ENCODE measurements around the gene C8G. TPM values are rescaled to one million over a fixed set of nuclear protein-coding genes. Genes with fewer than 3 reads are reported as not detected.

C8G gene
- total and polyA plus RNA-seq, 2 of the 13 experiments (the other 11 are each of a cell fraction or from before 2014, with no cell fraction given) = 4.9 to 12.8 TPM

GRCh38 chr9:136903041-136903554 lies 41.9 kb upstream of the C8G start:
- H3K79me2 ChIP-seq (ENCODE audit: insufficient read depth, low read length) = peaks cover under 1% of the 10 kb centered on the region
- FAIRE-seq (no peak), ATAC-seq (no peak), DNase-seq (ENCODE audit: low spot score) (no peak)
- TF ChIP-seq THYN1 (CRISPR knock-in tag; IDR thresholded peaks at IDR 0.05; ENCODE audit: borderline replicate concordance, low read depth) (no peak), ZNF121 (CRISPR knock-in tag; IDR thresholded peaks at IDR 0.05) (peak; percentile 18; the same call in 1 of the 2 replicates)
- 90% methylated on average over 12 of the region's 12 CpGs for WGBS (ENCODE audit: low lambda C conversion rate)
- no TSS peak for BruUV-seq (replicated peaks)
- H3K4me1 ChIP-seq (ENCODE audit: insufficient read depth, low read length) = peaks cover 27% of the 10 kb centered on the region
- intact Hi-C loops (cut with micrococcal nuclease; ENCODE audit: unreplicated experiment) (no loop called here), in situ Hi-C loops (cut with HindIII; ENCODE audit: extremely low pct_ligation_motif_present, low pct_unique_long_range_greater_than_20kb) (no loop called here)
- H4K20me1 ChIP-seq (ENCODE audit: insufficient read depth, low read length) = peaks cover 9% of the 10 kb centered on the region
- H3K4me3 ChIP-seq (replicated peaks in 1 of 3; ENCODE audit: insufficient read depth in 1 of 3, low read depth in 2 of 3, low read length in 3 of 3) = no peak overlapping the region
- peaks cover 25 to 65% of the 10 kb centered on the region in 2 experiments for H3K36me3 ChIP-seq (replicated peaks in 1 of 2; ENCODE audit: control insufficient read depth in 1 of 2, insufficient read depth in 2 of 2, low read length in 2 of 2)
- H3K27me3 ChIP-seq (ENCODE audit: control insufficient read depth in 1 of 2, insufficient read depth in 2 of 2, low read length in 2 of 2) = no peaks in the 10 kb centered on the region
- POLR2A ChIA-PET = interaction anchor here (1.4 to 2.3 kb wide), 3 partner anchors 16 to 338 kb away, joined by 3 to 20 read pairs (median 12); partner anchors contain the start of genes TRAF2 and TUBB4B
- no peak overlapping the region for H3K4me2 ChIP-seq (ENCODE audit: low read depth, low read length)
- CTCF ChIA-PET (ENCODE audit: low intra/inter-chr PET ratio, low total read pairs) = no interaction called here
- no peak overlapping the region for H2AFZ ChIP-seq (ENCODE audit: low read length)
- no peak overlapping the region for H3K9ac ChIP-seq (ENCODE audit: insufficient read depth, low read depth, low read length)
- no peaks in the 10 kb centered on the region for H3K9me3 ChIP-seq (ENCODE audit: low read length)
- no peak overlapping the region for H3K27ac ChIP-seq (ENCODE audit: extremely low read length, insufficient read depth, low read length)

DNA sequence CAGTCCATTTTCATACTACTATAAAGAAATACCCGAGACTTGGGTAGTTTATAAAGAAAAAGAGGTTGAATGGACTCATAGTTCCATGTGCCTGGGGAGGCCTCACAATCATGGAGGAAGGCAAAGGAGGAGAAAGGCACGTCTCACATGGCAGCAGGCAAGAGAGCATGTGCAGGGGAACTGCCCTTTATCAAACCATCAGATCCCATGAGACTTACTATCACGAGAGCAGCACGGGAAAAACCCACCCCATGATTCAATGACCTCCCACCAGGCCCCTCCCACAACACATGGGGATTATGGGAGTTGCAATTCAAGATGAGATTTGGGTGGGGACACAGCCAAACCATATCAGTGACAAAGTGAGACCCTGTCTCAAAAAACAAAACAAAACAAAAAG lies 38.8 kb upstream of the C8G start:
- intact Hi-C loops (cut with micrococcal nuclease; ENCODE audit: unreplicated experiment) (no loop called here), in situ Hi-C loops (cut with HindIII; ENCODE audit: extremely low pct_ligation_motif_present, low pct_unique_long_range_greater_than_20kb) (no loop called here)
- WGBS (ENCODE audit: low lambda C conversion rate) = 99% methylated on average over 4 of the region's 4 CpGs
- Histone ChIP-seq H3K4me2 (ENCODE audit: low read depth, low read length) (no peak overlapping the region), H4K20me1 (ENCODE audit: insufficient read depth, low read length) (peaks cover 1% of the 10 kb centered on the region; the same call in 1 of the 2 replicates), H3K79me2 (ENCODE audit: insufficient read depth, low read length) (no peaks in the 10 kb centered on the region), H3K36me3 (replicated peaks in 1 of 2; ENCODE audit: control insufficient read depth in 1 of 2, insufficient read depth in 2 of 2, low read length in 2 of 2) (peaks cover 27 to 64% of the 10 kb centered on the region in 2 experiments), H3K27me3 (ENCODE audit: control insufficient read depth in 1 of 2, insufficient read depth in 2 of 2, low read length in 2 of 2) (no peaks in the 10 kb centered on the region), H3K27ac (ENCODE audit: extremely low read length, insufficient read depth, low read length) (no peak overlapping the region), H3K9me3 (ENCODE audit: low read length) (no peaks in the 10 kb centered on the region), H3K9ac (ENCODE audit: insufficient read depth, low read depth, low read length) (no peak overlapping the region), H2AFZ (ENCODE audit: low read length) (no peak overlapping the region), H3K4me3 (replicated peaks in 1 of 3; ENCODE audit: insufficient read depth in 1 of 3, low read depth in 2 of 3, low read length in 3 of 3) (no peak overlapping the region), H3K4me1 (ENCODE audit: insufficient read depth, low read length) (peaks cover 15% of the 10 kb centered on the region)
- DNase-seq (ENCODE audit: low spot score) = no peak
- CTCF ChIA-PET (ENCODE audit: low intra/inter-chr PET ratio, low total read pairs) = no interaction called here
- POLR2A ChIA-PET = no interaction called here
- no peak for FAIRE-seq
- BruUV-seq (replicated peaks) = no TSS peak
- no peak for ATAC-seq
- TF ChIP-seq ONECUT2 (CRISPR knock-in tag; IDR thresholded peaks at IDR 0.05) (no peak), AFF4 (CRISPR knock-in tag; IDR thresholded peaks at IDR 0.05) (no peak), RNF219 (CRISPR knock-in tag; IDR thresholded peaks at IDR 0.05) (no peak), NFATC3 (CRISPR knock-in tag; IDR thresholded peaks at IDR 0.05) (no peak), ZNF33A (CRISPR knock-in tag; IDR thresholded peaks at IDR 0.05; ENCODE audit: borderline replicate concordance) (no peak), SMAD9 (CRISPR knock-in tag; IDR thresholded peaks at IDR 0.05) (no peak), TOPORS (CRISPR knock-in tag; IDR thresholded peaks at IDR 0.05) (no peak), ERF (CRISPR knock-in tag; IDR thresholded peaks at IDR 0.05) (no peak), ZNF75D (CRISPR knock-in tag; IDR thresholded peaks at IDR 0.05; ENCODE audit: borderline replicate concordance) (no peak), SIN3A (IDR thresholded peaks at IDR 0.05; ENCODE audit: borderline replicate concordance, low read depth, low read length) (no peak), ZNF335 (CRISPR knock-in tag; IDR thresholded peaks at IDR 0.05) (no peak)
